Measurements from ENCODE around the gene PRKD1. TPM values are rescaled to one million over a fixed set of nuclear protein-coding genes. Genes with fewer than 3 reads are reported as not detected.

PRKD1 gene
- total RNA-seq, 1 experiment from 2014 or later = 9.7 TPM

DNA sequence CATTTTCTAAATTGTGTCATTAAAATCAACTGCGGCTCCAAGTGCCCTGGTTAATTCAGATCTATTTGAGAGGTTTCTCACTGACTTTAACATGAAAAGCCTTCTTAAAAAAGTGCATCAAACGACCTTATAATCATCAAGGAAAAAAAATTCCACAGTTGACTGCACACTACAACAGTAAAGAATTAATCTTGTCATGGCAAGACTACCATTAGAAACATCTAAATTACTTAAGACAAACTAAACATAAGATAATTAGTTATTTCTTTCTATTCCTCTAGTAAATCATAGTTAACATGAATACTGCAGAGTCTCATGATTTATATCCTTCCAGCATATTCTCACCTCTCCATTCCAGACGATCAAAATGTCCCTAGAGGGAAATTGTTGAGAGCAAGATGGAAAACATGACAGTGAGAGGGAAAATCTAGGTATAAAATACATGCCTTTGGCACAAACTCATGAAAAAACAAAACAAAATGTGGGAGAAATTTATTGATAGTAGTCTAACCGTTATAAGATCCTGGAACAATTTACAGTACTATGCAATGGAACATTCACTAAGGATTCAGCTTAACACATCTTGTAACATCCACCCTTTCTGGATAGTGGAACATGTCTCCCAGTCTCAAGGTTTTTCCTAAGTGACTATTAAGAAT lies 112.5 kb downstream of the PRKD1 start:
- Mint-ChIP-seq H3K4me3 (ENCODE audit: low read depth, unreplicated experiment) (no peak overlapping the region), H3K36me3 (ENCODE audit: insufficient read depth, unreplicated experiment) (no peaks in the 10 kb centered on the region), H3K27ac (ENCODE audit: unreplicated experiment) (no peak overlapping the region), H3K27me3 (ENCODE audit: unreplicated experiment) (no peaks in the 10 kb centered on the region), H3K4me1 (ENCODE audit: low read depth, unreplicated experiment) (peaks cover 22% of the 10 kb centered on the region), H3K9me3 (ENCODE audit: low read depth, unreplicated experiment) (peaks cover 5% of the 10 kb centered on the region)
- DNase-seq = no peak
- TF ChIP-seq CTCF (IDR thresholded peaks at IDR 0.05; ENCODE audit: unreplicated experiment) = no peak
- intact Hi-C loops (cut with micrococcal nuclease; ENCODE audit: unreplicated experiment) = no loop called here
- BruUV-seq (replicated peaks) = no TSS peak
- CTCF ChIA-PET = no interaction called here

DNA sequence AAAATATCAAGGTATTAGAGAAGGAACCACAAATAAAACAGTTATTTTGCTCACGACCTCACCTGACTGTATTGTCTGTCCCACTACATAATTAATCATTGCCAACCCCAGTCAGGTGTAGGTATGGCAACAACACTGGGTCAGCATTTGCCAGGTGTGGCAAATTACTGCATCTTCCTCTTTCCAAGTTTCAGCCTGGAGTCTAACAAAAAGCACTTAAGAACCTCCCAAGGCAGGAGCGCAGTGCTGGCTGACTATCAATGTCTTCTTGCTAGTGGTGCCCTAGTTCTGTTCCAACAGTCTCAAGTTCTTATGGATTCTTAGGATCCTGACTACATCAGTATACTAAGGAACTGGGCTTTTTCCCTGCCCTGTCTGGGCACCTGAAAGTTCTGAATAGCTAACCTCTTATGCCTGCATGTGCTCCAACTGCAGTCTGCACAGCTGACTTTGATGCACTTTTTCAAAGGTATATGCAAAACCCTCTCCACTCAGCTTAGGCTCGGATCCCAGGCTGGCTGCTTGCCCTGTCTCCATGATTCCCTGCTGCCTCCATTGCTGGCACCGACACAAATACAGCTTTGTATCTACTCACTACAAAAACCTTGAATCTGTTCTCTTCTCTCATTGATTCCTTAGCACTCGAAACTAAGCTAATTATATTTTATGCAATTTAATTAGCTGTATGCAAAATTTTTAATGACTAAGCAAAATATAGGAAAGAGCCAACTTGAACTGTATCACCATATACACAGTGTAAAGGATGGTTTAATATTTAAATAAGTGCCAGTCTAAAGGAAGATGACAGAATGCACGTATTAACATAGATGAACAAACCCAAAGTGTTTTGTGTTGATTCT lies 113.3 kb downstream of the PRKD1 start:
- BruUV-seq (replicated peaks) = no TSS peak
- peaks cover 30% of the 10 kb centered on the region for H3K4me1 Mint-ChIP-seq (ENCODE audit: low read depth, unreplicated experiment)
- intact Hi-C loops (cut with micrococcal nuclease; ENCODE audit: unreplicated experiment) = no loop called here

GRCh38 chr14:29810682-29811081 lies 117.0 kb downstream of the PRKD1 start:
- Mint-ChIP-seq H3K4me1 (ENCODE audit: low read depth, unreplicated experiment) (peaks cover 40% of the 10 kb centered on the region), H3K36me3 (ENCODE audit: insufficient read depth, unreplicated experiment) (peaks cover 3% of the 10 kb centered on the region), H3K9me3 (ENCODE audit: low read depth, unreplicated experiment) (peaks cover 5% of the 10 kb centered on the region), H3K4me3 (ENCODE audit: low read depth, unreplicated experiment) (no peak overlapping the region), H3K27me3 (ENCODE audit: unreplicated experiment) (no peaks in the 10 kb centered on the region), H3K27ac (ENCODE audit: unreplicated experiment) (no peak overlapping the region)
- no peak for TF ChIP-seq CTCF (IDR thresholded peaks at IDR 0.05; ENCODE audit: unreplicated experiment)
- no TSS peak for BruUV-seq (replicated peaks)
- CTCF ChIA-PET = no interaction called here
- peak; percentile 17 for DNase-seq
- intact Hi-C loops (cut with micrococcal nuclease; ENCODE audit: unreplicated experiment) = no loop called here

More for the DNA sequence above, 113.3 kb downstream of the PRKD1 start:
- Mint-ChIP-seq H3K9me3 (ENCODE audit: low read depth, unreplicated experiment) (peaks cover 5% of the 10 kb centered on the region), H3K4me3 (ENCODE audit: low read depth, unreplicated experiment) (no peak overlapping the region), H3K27ac (ENCODE audit: unreplicated experiment) (no peak overlapping the region), H3K36me3 (ENCODE audit: insufficient read depth, unreplicated experiment) (no peaks in the 10 kb centered on the region), H3K27me3 (ENCODE audit: unreplicated experiment) (no peaks in the 10 kb centered on the region)
- no peak for TF ChIP-seq CTCF (IDR thresholded peaks at IDR 0.05; ENCODE audit: unreplicated experiment)
- CTCF ChIA-PET = no interaction called here
- no peak for DNase-seq

DNA sequence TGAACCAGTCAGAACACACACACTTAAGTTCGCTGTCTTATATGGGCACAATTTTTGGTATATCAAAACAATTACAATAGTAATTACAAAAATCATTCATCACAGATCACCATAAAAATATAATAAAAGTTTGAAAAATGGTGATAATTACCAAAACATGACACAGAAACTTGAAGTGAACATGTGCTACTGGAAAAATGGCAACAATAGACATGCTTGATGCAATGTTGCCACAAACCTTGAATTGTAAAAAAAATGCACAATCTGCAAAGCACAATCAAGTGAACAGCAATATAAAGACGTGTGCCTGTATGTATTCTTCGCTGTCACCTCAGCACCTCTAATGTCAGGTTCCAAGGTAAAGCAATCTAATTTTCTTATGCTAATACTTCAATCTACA lies 117.6 kb downstream of the PRKD1 start:
- H3K4me3 Mint-ChIP-seq (ENCODE audit: low read depth, unreplicated experiment) = no peak overlapping the region
- CTCF ChIA-PET = interaction anchor here (0.7 kb wide), 1 partner anchor 532 kb away, joined by 3 read pairs; no protein-coding TSS in a partner anchor
- no peak overlapping the region for H3K27ac Mint-ChIP-seq (ENCODE audit: unreplicated experiment)
- peaks cover 5% of the 10 kb centered on the region for H3K9me3 Mint-ChIP-seq (ENCODE audit: low read depth, unreplicated experiment)
- BruUV-seq (replicated peaks) = no TSS peak
- peaks cover 46% of the 10 kb centered on the region for H3K4me1 Mint-ChIP-seq (ENCODE audit: low read depth, unreplicated experiment)
- intact Hi-C loops (cut with micrococcal nuclease; ENCODE audit: unreplicated experiment) = no loop called here
- DNase-seq = no peak
- TF ChIP-seq CTCF (IDR thresholded peaks at IDR 0.05; ENCODE audit: unreplicated experiment) = no peak
- no peaks in the 10 kb centered on the region for H3K27me3 Mint-ChIP-seq (ENCODE audit: unreplicated experiment)
- H3K36me3 Mint-ChIP-seq (ENCODE audit: insufficient read depth, unreplicated experiment) = peaks cover 6% of the 10 kb centered on the region

Measured in Calu3 (cell line).